HEK293 (cell line): ENCODE measurements around the gene KIF27.

Source experiments
- ZBTB7A ChIP-seq: fragments of 450-650 bp; formaldehyde crosslinking; IDR thresholded peaks from 2 replicates; pipeline ENCODE4 v1.5.1; 2016; ENCODE audit warnings: low read depth, missing biosample characterization, missing genetic modification characterization
- ZNF274 ChIP-seq, 2 experiments: fragments of 200-500 bp in 1 of 2; fragments of 450-650 bp in 1 of 2; sonication (Bioruptor generic) in 1 of 2; formaldehyde crosslinking in 1 of 2; IDR thresholded peaks; 2 replicates each; pipeline versions ENCODE4 v1.5.1 to v1.6.1; 2014 to 2016; ENCODE audit warnings: borderline replicate concordance in 1 of 2, inconsistent platforms in 1 of 2, low read length in 1 of 2, missing biosample characterization in 1 of 2, missing genetic modification characterization in 1 of 2
- ZNF488 ChIP-seq: fragments of 450-650 bp; formaldehyde crosslinking; IDR thresholded peaks from 2 replicates; pipeline ENCODE4 v1.5.1; 2016; ENCODE audit warnings: missing biosample characterization, missing genetic modification characterization
- ZNF600 ChIP-seq: fragments of 450-650 bp; formaldehyde crosslinking; IDR thresholded peaks from 2 replicates; pipeline ENCODE4 v1.5.1; 2016; ENCODE audit warnings: missing biosample characterization, missing genetic modification characterization
- TF ChIP-seq, protein P1 (sequence below): fragments of 450-650 bp; formaldehyde crosslinking; conservative IDR thresholded peaks from 2 replicates; pipeline ENCODE4 v1.5.1; 2016; ENCODE audit warnings: low read depth, missing biosample characterization, missing genetic modification characterization
- TF ChIP-seq, protein P2 (sequence below): fragments of 450-650 bp; formaldehyde crosslinking; IDR thresholded peaks from 2 replicates; pipeline ENCODE4 v1.5.1; 2016; ENCODE audit warnings: missing biosample characterization, missing genetic modification characterization
- TF ChIP-seq, protein P3 (sequence below): sonication (generic); formaldehyde crosslinking; IDR thresholded peaks from 2 replicates; pipeline ENCODE4 v1.8.1; 2022; ENCODE audit warnings: mild to moderate bottlenecking, moderate library complexity, missing genetic modification reagents

DNA sequence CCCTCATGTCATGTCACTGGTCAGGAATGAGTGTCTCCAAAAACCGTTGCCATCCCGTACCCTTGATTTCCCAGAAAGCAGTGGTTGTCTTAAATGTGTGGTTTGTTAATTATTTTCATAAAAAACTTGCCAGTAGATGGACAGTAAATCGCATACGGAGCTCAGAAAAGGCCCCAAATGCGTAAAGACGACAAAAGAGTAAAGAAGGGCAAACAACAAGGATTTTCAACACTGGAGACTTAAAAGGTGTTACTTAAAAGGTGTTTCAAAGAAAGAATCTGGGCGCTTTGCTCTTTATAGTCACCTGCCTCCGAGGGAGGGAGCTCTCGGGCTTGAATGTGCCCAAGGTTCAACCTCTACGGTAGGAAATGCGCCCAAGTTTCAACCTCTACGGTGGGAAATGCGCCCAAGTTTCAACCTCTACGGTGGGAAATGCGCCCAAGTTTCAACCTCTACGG lies 734 bp downstream of the KIF27 start:
- TF ChIP-seq ZNF600 (tag by site-specific recombination) (no peak), ZNF274 (IDR thresholded peaks at IDR 0.05; ENCODE audit: low read length) (no peak), ZNF274 (tag by site-specific recombination; IDR thresholded peaks at IDR 0.05; ENCODE audit: borderline replicate concordance) (no peak), ZNF488 (tag by site-specific recombination) (no peak), ZBTB7A (tag by site-specific recombination) (no peak)
- TF ChIP-seq, protein P1, sequence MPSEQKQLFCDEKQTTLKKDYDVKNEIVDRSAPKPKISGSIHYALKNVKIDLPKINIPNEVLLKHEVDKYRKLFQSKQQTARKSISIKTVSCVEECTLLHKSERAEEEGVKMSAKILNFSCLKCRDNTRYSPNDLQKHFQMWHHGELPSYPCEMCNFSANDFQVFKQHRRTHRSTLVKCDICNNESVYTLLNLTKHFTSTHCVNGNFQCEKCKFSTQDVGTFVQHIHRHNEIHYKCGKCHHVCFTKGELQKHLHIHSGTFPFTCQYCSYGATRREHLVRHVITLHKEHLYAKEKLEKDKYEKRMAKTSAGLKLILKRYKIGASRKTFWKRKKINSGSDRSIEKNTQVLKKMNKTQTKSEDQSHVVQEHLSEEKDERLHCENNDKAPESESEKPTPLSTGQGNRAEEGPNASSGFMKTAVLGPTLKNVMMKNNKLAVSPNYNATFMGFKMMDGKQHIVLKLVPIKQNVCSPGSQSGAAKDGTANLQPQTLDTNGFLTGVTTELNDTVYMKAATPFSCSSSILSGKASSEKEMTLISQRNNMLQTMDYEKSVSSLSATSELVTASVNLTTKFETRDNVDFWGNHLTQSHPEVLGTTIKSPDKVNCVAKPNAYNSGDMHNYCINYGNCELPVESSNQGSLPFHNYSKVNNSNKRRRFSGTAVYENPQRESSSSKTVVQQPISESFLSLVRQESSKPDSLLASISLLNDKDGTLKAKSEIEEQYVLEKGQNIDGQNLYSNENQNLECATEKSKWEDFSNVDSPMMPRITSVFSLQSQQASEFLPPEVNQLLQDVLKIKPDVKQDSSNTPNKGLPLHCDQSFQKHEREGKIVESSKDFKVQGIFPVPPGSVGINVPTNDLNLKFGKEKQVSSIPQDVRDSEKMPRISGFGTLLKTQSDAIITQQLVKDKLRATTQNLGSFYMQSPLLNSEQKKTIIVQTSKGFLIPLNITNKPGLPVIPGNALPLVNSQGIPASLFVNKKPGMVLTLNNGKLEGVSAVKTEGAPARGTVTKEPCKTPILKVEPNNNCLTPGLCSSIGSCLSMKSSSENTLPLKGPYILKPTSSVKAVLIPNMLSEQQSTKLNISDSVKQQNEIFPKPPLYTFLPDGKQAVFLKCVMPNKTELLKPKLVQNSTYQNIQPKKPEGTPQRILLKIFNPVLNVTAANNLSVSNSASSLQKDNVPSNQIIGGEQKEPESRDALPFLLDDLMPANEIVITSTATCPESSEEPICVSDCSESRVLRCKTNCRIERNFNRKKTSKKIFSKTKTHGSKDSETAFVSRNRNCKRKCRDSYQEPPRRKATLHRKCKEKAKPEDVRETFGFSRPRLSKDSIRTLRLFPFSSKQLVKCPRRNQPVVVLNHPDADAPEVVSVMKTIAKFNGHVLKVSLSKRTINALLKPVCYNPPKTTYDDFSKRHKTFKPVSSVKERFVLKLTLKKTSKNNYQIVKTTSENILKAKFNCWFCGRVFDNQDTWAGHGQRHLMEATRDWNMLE (tag by site-specific recombination) = no peak
- TF ChIP-seq, protein P2, sequence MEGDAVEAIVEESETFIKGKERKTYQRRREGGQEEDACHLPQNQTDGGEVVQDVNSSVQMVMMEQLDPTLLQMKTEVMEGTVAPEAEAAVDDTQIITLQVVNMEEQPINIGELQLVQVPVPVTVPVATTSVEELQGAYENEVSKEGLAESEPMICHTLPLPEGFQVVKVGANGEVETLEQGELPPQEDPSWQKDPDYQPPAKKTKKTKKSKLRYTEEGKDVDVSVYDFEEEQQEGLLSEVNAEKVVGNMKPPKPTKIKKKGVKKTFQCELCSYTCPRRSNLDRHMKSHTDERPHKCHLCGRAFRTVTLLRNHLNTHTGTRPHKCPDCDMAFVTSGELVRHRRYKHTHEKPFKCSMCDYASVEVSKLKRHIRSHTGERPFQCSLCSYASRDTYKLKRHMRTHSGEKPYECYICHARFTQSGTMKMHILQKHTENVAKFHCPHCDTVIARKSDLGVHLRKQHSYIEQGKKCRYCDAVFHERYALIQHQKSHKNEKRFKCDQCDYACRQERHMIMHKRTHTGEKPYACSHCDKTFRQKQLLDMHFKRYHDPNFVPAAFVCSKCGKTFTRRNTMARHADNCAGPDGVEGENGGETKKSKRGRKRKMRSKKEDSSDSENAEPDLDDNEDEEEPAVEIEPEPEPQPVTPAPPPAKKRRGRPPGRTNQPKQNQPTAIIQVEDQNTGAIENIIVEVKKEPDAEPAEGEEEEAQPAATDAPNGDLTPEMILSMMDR (tag by site-specific recombination) = no peak
- TF ChIP-seq, protein P3, sequence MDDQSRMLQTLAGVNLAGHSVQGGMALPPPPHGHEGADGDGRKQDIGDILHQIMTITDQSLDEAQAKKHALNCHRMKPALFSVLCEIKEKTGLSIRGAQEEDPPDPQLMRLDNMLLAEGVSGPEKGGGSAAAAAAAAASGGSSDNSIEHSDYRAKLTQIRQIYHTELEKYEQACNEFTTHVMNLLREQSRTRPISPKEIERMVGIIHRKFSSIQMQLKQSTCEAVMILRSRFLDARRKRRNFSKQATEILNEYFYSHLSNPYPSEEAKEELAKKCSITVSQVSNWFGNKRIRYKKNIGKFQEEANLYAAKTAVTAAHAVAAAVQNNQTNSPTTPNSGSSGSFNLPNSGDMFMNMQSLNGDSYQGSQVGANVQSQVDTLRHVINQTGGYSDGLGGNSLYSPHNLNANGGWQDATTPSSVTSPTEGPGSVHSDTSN = no peak
